CD4-positive, alpha-beta T cell treated with Interleukin-4 for 4 hours (primary cell): ENCODE results near the gene SEL1L3.

ENCODE experiments used
- DNase-seq: peaks from one replicate; pipeline ENCODE4 v3.0.0-alpha.2; 2020

SEL1L3 gene

GRCh38 chr4:25727711-25728493 is 134.9 kb downstream of the SEL1L3 start:
- DNase-seq: no peak

DNA sequence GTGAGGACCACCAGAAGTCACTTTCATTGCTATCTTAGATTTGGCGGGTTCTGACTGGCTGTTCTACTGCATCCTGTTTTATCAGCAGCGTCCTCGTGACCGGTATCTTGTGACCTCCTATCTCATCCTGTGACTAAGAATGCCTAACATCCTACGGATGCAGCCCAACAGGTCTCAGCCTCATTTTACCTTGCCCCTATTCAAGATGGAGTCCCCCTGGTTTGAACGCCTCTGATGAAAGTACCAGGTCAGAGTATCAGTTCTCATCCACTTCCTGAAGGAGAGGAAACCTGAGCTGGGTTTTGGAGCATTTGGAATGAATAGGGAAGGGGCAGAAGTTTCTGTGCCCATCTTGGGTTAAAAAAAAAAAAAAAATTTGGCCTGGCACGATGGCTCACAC is 136.9 kb downstream of the SEL1L3 start:
- DNase-seq: no peak

- no peak for DNase-seq
These were observed 139.4 kb downstream of the SEL1L3 start for GRCh38 chr4:25723409-25723808.

GRCh38 chr4:25722964-25723363 is 139.8 kb downstream of the SEL1L3 start:
- no peak for DNase-seq

DNA sequence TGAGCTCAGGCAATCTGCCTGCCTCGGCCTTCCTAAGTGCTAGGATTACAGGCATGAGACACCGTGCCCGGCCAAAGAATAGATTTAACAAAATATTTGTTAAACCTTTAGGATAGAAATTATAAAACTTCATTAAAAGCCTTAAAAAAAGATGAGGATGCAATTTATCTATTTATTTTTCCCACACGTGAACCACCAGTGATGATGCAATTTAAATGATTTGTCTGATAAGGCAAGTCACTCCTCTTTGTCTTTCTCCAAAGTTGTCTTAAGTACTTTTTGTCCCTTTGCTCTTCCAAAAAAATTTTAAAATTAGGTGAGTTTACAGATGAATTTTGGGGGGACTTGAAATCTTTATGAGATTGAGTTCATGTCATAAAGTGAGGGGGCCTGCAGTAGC is 149.0 kb downstream of the SEL1L3 start:
- no peak for DNase-seq

DNA sequence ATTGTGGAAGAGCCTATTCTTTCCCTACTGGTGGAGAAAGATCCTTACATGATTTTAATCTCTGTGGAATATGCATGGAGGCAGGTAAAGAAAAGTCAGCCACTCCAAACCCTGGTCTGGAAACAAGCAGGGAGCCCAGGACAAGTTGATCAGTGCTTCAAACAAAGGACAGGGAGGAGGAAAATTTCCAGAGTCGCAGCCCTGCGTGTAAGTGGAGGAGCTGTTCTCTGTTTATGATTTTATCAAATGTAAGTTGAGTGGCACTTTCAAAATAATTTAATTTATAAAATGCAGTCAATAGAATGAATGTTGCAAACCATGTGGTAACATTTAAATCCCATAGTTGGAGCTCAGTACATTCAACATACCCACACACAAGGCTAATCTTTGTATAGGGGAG is 150.2 kb downstream of the SEL1L3 start:
- no peak for DNase-seq

DNA sequence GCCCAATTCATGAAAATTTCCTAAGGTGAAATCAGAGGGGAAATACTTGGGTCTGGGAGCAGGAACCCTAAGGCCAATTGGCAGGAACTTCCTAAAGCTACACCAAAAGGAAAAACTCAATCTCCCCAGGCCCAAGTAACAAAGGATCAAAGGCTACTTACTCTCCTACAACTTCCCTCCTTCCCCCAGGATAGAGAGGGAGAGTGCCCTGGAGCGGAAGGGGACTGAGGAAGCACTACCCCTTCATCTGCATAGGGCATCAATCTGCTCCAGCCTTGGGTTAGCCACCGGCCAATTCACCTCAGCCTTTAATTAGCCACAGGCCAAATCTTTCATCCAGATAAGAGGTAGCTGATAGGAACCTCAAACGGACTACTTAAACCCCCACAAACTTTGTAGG is 152.2 kb downstream of the SEL1L3 start:
- DNase-seq: no peak

DNA sequence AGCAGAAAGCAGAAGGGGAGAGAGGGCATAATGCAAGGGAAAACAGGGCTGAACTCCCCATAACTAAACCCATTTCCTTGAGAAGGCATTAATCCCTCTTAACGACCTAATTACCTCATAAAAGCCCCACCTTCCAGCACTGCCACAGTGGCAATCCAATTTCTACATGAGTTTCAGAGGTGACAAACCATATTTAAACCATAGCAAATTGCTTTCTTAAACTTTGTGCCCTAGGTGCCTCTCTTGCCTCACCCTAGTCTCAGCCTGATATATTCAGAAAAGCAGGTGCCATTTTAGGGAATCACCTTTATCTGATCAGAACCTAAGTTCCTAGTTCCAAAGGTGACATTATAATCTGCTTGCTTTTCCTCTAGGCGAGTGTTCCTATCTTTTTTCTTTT is 158.3 kb downstream of the SEL1L3 start:
- DNase-seq: no peak

GRCh38 chr4:25703731-25704388 is 158.9 kb downstream of the SEL1L3 start:
- no peak for DNase-seq

DNA sequence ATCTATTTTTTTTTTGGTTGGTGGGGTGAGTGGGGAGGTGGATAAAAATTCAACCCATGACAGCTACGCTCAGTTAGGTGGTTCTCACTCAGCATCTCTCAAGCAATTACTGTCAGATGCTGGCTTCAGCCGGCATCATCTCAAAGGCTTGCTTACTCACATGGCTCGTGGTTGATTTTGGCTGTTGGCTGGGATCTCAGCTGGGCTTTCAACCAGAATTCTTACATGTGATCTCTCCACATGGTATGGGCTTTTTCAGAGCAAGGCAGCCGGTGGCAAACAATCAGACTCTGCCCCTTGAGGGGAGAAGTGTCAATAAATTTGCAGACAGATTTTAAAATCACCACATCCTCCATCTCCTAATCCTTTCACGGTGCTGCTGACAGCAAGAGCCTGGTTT is 159.9 kb downstream of the SEL1L3 start:
- no peak for DNase-seq

DNA sequence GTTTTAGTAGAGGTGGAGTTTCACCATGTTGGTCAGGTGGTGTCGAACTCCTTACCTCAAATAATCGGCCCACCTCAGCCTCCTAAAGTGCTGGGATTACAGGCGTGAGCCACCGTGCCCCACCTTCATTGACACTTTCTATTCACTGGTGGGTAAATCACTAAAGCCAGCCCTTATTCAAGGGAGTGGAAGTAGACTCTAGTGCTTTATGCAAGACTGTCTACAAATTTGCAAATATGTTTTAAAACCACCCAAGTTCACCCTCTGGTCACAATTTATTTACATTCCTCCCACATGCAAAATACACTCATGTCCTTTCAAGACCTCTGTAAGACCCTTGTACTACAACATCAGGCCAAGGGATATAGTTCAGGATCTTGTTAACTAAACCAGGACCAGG is 162.1 kb downstream of the SEL1L3 start:
- DNase-seq: no peak

GRCh38 chr4:25697516-25697915 is 165.3 kb downstream of the SEL1L3 start:
- DNase-seq: no peak
